Stimulated activated naive CD8-positive, alpha-beta T cell treated with anti-CD3 and anti-CD28 coated beads, Interleukin-15, amount 100 ng/mL, for 72 hours (primary cell): Measurements from ENCODE around the gene KDM2B.
A peak's percentile ranks its signal among the peaks of the same experiment; 100 is the strongest.

Source experiments
- ATAC-seq: fragments of 150-1000 bp; cut with Tn5 transposase; 2 replicates; pipeline ENCODE4 v1.10.0; 2021; ENCODE audit warnings: mild to moderate bottlenecking, moderate library complexity
- DNase-seq, 2 donors: peaks; one replicate each; pipeline ENCODE4 v3.0.0; 2021 to 2022
- H3K27ac Mint-ChIP-seq, 2 donors: one replicate each; pipeline ENCODE4 v1.8.0; 2022; ENCODE audit warnings: mild to moderate bottlenecking in 2 of 2, mixed read lengths in 2 of 2, moderate library complexity in 2 of 2
- H3K27me3 Mint-ChIP-seq: one replicate; pipeline ENCODE4 v1.8.0; 2022; ENCODE audit warnings: mixed read lengths
- H3K4me1 Mint-ChIP-seq: one replicate; pipeline ENCODE4 v1.8.0; 2022; ENCODE audit warnings: mild to moderate bottlenecking, mixed read lengths
- H3K4me3 Mint-ChIP-seq, 2 donors: one replicate each; pipeline ENCODE4 v1.8.0; 2022; ENCODE audit warnings: mild to moderate bottlenecking in 2 of 2, mixed read lengths in 2 of 2, moderate library complexity in 1 of 2
- H3K9me3 Mint-ChIP-seq, 2 donors: one replicate each; pipeline ENCODE4 v1.8.0; 2022; ENCODE audit warnings: mixed read lengths in 2 of 2

Gene KDM2B

GRCh38 chr12:121545480-121545879 lies 35.3 kb downstream of the KDM2B start:
- ATAC-seq (no peak), DNase-seq (no peak)
- H3K9me3 Mint-ChIP-seq: no peaks in the 10 kb centered on the region
- H3K4me1 Mint-ChIP-seq: peaks cover 10% of the 10 kb centered on the region
- H3K27ac Mint-ChIP-seq: no peak overlapping the region
- no peaks in the 10 kb centered on the region for H3K27me3 Mint-ChIP-seq
- H3K4me3 Mint-ChIP-seq: no peak overlapping the region

DNA sequence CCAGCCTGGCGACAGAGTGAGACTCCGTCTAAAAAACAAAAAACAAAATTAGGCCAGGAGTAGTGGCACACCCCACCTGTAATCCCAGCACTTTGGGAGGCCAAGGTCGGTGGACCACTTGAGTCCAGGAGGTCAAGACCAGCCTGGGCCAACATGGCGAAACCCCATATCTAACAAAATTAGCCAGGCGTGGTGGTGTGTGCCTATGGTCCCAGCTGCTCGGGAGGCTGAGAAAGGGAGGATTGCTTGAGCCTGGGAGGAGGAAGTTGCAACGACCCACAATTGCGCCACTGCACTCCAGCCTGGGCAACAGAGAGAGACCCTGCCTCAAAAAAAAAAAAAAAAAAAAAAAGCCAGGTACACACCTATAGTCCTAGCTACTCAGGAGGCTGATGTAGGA lies 37.0 kb downstream of the KDM2B start:
- Mint-ChIP-seq H3K27me3 (no peaks in the 10 kb centered on the region), H3K4me3 (no peak overlapping the region), H3K27ac (no peak overlapping the region), H3K4me1 (peaks cover 15% of the 10 kb centered on the region), H3K9me3 (no peaks in the 10 kb centered on the region)
- ATAC-seq (no peak), DNase-seq (no peak)

GRCh38 chr12:121539908-121540307 lies 40.9 kb downstream of the KDM2B start:
- no peak for ATAC-seq
- Mint-ChIP-seq H3K4me1 (peaks cover 45% of the 10 kb centered on the region), H3K27ac (no peak overlapping the region), H3K27me3 (no peaks in the 10 kb centered on the region), H3K4me3 (no peak overlapping the region), H3K9me3 (no peaks in the 10 kb centered on the region)
- no peak for DNase-seq

- Mint-ChIP-seq H3K27me3 (no peaks in the 10 kb centered on the region), H3K4me3 (peak overlapping the region; percentile 78 to 85), H3K4me1 (peaks cover 57% of the 10 kb centered on the region), H3K9me3 (no peaks in the 10 kb centered on the region), H3K27ac (peak overlapping the region; percentile 79 to 87)
- DNase-seq (no peak), ATAC-seq (no peak)
Observed at GRCh38 chr12:121538699-121539061, 42.1 kb downstream of the KDM2B start.

DNA sequence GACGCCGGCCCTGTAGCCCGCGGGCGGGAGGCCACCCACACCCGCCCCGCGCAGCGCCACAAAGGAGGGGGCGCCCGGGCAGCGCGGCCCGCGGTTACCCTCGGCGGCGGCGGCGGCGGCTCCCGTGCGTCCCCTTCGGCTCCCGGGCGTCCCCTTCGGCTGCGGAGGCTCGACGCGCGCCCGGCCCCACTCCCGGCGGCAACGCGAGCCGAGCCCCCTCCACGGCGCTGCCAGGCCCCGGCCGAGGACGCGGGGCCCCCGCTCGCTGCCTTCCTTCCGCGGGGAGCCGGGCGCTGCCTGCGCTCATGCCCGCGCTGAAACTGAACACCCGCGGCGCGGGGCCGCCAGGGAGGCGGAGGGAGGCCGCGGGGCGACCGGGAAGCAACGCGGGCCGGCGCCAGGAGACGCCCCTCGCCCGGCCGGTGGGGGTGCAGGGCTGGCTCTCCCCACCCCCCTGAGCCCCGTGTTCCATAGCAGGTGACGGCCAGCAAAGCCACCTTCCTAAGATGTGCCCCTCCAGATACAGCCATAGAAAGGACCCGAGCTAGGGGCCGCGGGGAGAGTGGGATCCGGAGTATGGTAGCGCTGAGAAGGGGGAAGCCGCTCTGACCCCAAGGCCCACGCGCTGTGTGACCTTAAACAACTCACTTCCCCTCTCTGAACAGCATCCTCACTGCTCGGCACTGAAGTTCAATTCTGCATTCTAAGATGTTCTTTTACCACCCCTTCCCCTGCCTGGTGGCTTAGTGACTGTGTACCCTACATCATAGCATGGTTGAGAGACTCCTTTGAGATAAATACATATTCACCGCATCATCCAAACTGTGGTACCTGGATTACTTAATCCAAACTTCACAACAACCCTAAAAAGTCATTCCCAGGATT lies 42.8 kb downstream of the KDM2B start:
- peak overlapping the region; percentile 79 to 87 for H3K27ac Mint-ChIP-seq
- H3K4me3 Mint-ChIP-seq: peak overlapping the region; percentile 78 to 85
- no peaks in the 10 kb centered on the region for H3K27me3 Mint-ChIP-seq
- no peaks in the 10 kb centered on the region for H3K9me3 Mint-ChIP-seq
- DNase-seq (peak in 1 of 2 donors; percentile 31), ATAC-seq (peak; percentile 24)
- peaks cover 63% of the 10 kb centered on the region for H3K4me1 Mint-ChIP-seq

DNA sequence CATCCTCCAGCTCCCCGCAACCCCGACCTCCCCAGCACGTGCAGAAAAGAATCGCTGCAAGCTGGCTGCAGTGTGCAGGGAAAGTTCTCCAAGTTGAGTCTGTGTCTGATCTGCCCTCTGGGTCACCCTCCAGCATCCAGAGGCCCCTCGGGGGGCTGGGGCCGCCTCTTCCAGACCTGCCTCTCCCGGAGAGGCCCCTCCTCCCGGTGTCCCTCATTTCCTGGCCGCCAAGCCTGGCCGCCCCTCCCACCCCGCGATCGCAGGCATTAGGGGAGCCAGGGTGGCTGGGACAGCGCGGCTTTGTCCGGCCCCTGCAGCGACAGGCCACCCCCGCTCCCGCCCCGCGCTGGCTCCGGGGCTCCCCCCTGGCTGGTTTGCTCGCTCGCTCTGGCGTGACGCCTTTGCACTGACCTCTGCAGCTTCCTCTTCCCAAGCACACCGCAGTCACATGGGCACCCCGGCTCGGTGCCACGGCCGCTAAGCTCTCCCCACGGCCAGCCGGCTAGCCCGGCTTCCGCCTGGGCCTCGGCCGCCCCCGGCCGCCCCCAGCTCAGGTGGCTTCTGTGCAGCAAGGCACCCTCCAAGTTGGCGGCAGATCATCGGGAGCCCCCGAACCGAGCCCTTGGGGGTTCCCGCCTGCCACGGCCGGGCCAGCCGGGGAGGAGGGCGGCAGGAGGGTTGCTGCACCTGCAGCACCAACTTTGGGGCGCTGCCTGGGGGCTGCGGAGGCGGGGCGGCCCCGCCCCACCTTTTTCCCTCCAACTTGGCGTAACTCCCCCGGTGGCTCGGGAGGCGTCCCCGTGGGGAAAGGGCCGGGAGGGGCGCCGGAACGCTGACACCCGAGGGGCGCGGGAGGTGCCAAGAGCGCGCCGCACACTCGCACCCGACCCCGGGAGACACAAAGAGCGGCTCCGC lies 43.7 kb downstream of the KDM2B start:
- DNase-seq (peak; percentile 69 to 75), ATAC-seq (peak; percentile 68)
- Mint-ChIP-seq H3K4me3 (peak overlapping the region; percentile 69 to 77), H3K27ac (peak overlapping the region; percentile 64 to 65), H3K27me3 (no peaks in the 10 kb centered on the region), H3K4me1 (peaks cover 69% of the 10 kb centered on the region), H3K9me3 (no peaks in the 10 kb centered on the region)

GRCh38 chr12:121536054-121536898 lies 44.5 kb downstream of the KDM2B start:
- H3K27ac Mint-ChIP-seq: peak overlapping the region; percentile 64 to 65
- no peaks in the 10 kb centered on the region for H3K9me3 Mint-ChIP-seq
- H3K27me3 Mint-ChIP-seq: no peaks in the 10 kb centered on the region
- peak overlapping the region; percentile 69 to 77 for H3K4me3 Mint-ChIP-seq
- DNase-seq (peak; percentile 77 to 80), ATAC-seq (peak; percentile 73)
- peaks cover 70% of the 10 kb centered on the region for H3K4me1 Mint-ChIP-seq

DNA sequence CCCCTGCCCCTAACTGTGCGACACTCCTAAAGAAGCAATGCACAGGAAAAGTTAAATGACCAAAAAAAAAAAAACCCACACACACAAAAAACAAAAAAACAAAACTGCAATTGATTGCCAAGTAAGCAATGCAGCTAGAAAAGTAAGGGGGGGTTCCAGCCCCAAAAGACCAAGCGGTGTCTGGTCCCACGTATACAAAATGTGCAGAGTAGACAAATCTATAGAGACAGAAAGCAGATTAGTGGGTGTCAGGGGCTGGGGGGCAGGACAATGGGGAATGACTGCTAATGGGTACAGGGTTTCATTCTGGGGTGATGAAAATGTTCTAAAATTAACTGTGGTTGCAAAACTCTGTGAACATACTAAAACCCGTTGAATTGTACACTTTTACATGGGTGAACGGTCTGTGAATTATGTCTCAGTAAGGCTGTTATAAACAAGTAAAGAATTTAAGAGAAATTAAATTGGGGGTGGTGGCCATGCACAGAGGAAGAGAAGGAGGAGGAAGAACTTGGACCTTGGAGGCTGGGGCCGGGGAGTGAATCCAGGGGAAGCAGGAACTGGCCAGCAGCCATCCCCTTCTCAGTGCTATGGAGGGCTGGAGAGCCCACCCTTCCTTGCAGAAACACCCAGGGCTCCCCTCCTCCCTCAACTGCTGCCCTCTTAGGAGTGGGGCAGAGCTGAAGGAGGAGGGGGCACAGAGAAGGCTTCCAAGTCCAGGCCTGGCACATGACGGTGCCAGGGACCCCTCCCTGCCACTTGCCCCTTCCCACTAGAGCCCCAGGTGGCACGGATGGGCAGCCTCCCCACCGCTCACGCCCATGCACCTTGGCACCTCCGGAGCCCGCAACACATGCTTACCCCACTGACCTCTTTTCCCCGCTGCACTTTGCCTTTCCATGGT lies 45.4 kb downstream of the KDM2B start:
- Mint-ChIP-seq H3K27ac (peak overlapping the region in 1 of 2 donors; percentile 91), H3K27me3 (no peaks in the 10 kb centered on the region), H3K4me3 (peak overlapping the region; percentile 72 to 77), H3K4me1 (peaks cover 79% of the 10 kb centered on the region), H3K9me3 (no peaks in the 10 kb centered on the region)
- DNase-seq (no peak), ATAC-seq (no peak)

- H3K4me3 Mint-ChIP-seq: peak overlapping the region; percentile 72 to 77
- H3K27me3 Mint-ChIP-seq: no peaks in the 10 kb centered on the region
- peak overlapping the region in 1 of 2 donors; percentile 91 for H3K27ac Mint-ChIP-seq
- DNase-seq: peak; percentile 70 to 77
- peak; percentile 58 for ATAC-seq
- peaks cover 85% of the 10 kb centered on the region for H3K4me1 Mint-ChIP-seq
- H3K9me3 Mint-ChIP-seq: no peaks in the 10 kb centered on the region
Observed at GRCh38 chr12:121534495-121535148, 46.2 kb downstream of the KDM2B start.

DNA sequence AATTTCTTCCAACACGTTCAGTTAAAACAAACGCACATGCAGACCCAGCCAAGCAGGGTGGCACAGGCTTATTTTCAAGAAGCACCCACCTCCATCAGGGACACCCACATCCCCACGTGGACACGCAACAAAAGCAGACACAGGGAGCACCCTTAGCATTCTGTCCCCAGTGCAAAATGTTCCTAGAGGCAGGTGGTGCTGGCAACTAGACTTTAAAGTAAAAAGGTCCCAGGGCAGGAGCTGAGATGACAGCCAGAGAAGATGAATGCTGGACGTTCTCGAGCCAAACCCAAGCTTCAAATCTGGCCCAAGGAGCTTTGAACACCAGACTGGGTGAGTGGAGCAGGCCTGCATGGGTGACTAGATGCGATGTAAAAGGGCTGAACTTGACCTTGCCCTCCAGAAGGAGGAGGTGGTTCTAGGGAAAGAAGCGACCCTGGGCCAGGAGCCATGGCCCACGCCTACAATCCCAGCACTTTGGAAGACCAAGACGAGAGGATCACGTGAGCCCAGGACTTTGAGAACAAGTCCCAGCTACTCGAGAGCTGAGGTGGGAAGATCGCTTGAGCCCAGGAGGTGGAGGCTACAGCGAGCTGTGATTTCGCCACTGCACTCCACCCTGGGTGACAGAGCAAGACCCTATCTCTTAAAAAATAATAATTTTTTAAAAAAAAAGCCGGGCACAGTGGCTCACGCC lies 47.3 kb downstream of the KDM2B start:
- H3K27ac Mint-ChIP-seq: no peak overlapping the region
- peak overlapping the region; percentile 55 to 63 for H3K4me3 Mint-ChIP-seq
- peaks cover 87% of the 10 kb centered on the region for H3K4me1 Mint-ChIP-seq
- ATAC-seq: no peak
- no peaks in the 10 kb centered on the region for H3K27me3 Mint-ChIP-seq
- H3K9me3 Mint-ChIP-seq: no peaks in the 10 kb centered on the region
- no peak for DNase-seq

GRCh38 chr12:121532503-121533393 lies 48.1 kb downstream of the KDM2B start:
- Mint-ChIP-seq H3K27me3 (no peaks in the 10 kb centered on the region), H3K4me1 (peaks cover 82% of the 10 kb centered on the region), H3K27ac (no peak overlapping the region), H3K4me3 (peak overlapping the region; percentile 31 to 44), H3K9me3 (no peaks in the 10 kb centered on the region)
- ATAC-seq (no peak), DNase-seq (no peak)

DNA sequence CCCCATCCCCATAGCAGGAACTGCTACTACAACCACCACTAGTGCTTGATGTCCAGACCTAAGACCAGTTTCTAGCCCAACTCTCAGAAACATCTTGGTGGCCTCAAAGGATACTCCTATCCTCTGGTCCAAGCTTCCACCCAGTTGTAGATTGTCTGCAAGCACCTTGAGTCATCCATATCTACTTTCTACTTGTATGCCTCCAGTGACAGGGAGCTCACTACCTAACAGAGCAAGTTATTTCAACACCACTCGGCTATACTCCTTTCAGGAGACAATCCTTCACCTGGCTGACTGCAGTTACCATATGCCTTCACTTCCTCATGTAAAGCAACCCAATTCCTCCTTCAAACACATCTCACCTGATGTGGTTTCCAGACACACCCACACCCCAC lies 49.5 kb downstream of the KDM2B start:
- peak overlapping the region; percentile 74 to 93 for H3K27ac Mint-ChIP-seq
- H3K4me1 Mint-ChIP-seq: peaks cover 74% of the 10 kb centered on the region
- ATAC-seq: no peak
- no peaks in the 10 kb centered on the region for H3K9me3 Mint-ChIP-seq
- H3K27me3 Mint-ChIP-seq: no peaks in the 10 kb centered on the region
- DNase-seq: no peak
- peak overlapping the region; percentile 48 to 73 for H3K4me3 Mint-ChIP-seq
